Measurements from ENCODE around the gene KLHL29. TPM values are rescaled to one million over a fixed set of nuclear protein-coding genes. Genes with fewer than 3 reads are reported as not detected.

The KLHL29 gene
- total RNA-seq, 1 donor: 1.0 TPM

GRCh38 chr2:23751747-23752265 is 366.8 kb downstream of the KLHL29 start:
- no peaks in the 10 kb centered on the region for H3K9me3 ChIP-seq (ENCODE audit: low read depth, low read length)
- no peak overlapping the region for H3K4me3 ChIP-seq (ENCODE audit: low read length)
- H3K4me1 ChIP-seq (ENCODE audit: insufficient read depth, low read length): no peaks in the 10 kb centered on the region
- no peaks in the 10 kb centered on the region for H3K27me3 ChIP-seq (ENCODE audit: insufficient read depth, low read length)

DNA sequence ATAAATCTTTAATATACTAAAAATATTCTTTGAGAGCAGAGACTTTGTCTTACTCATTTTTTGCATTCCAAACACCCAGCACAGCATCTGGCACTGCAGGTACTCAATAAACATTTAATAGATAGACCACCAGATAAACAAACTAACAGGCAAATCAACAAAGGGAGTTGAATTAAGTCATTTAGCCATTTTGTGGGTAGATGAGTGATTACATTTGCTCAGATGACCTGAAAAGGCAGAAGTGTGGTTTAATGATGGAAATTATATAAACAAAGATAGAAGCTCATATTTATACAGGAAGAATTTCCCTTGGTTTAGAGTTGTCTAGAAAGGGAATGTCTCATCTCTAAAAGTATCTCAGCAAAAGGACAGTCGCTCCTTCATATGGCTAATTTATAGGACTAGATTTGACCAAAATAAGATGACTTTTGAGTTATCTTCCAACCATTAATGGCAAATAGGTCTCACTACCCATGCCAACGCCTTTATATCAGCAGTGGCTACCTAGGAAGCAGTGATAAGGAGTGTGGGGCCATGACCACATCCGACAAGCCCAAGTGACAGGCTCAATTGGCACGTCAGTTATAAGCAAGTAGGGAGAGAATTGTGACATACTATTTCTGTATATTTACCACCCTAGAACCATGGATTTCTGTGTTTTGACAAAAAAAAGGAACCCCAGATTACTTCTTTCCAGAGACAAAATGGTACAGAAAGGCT is 368.5 kb downstream of the KLHL29 start:
- Histone ChIP-seq H3K9me3 (ENCODE audit: low read depth, low read length) (no peaks in the 10 kb centered on the region), H3K4me1 (ENCODE audit: insufficient read depth, low read length) (no peaks in the 10 kb centered on the region), H3K4me3 (ENCODE audit: low read length) (no peak overlapping the region), H3K27me3 (ENCODE audit: insufficient read depth, low read length) (no peaks in the 10 kb centered on the region)

DNA sequence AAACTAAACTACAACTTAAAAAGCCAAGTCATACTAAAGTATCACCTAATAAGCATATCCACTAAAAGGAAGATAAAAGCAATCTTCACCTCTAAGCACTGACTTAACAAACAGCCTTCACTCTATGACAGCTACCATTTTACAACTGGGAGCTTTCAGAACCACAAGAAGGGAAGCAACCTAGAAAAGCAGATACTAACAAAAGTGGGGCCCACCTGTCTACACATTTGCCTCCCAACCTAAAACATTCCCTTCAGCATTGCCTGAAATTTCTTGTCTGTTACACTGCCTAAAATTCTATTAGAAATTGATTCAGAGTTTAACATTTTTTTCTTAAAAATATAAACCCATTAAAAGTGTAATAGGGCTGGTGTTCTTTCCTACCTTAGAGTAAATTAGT is 370.0 kb downstream of the KLHL29 start:
- H3K9me3 ChIP-seq (ENCODE audit: low read depth, low read length): no peaks in the 10 kb centered on the region
- H3K4me1 ChIP-seq (ENCODE audit: insufficient read depth, low read length): no peaks in the 10 kb centered on the region
- H3K27me3 ChIP-seq (ENCODE audit: insufficient read depth, low read length): no peaks in the 10 kb centered on the region
- no peak overlapping the region for H3K4me3 ChIP-seq (ENCODE audit: low read length)

- peaks cover 5% of the 10 kb centered on the region for H3K4me1 ChIP-seq (ENCODE audit: insufficient read depth, low read length)
- no peaks in the 10 kb centered on the region for H3K27me3 ChIP-seq (ENCODE audit: insufficient read depth, low read length)
- H3K4me3 ChIP-seq (ENCODE audit: low read length): no peak overlapping the region
- H3K9me3 ChIP-seq (ENCODE audit: low read depth, low read length): no peaks in the 10 kb centered on the region
Measured at GRCh38 chr2:23756593-23757292, 371.8 kb downstream of the KLHL29 start.

GRCh38 chr2:23757686-23758433 is 372.9 kb downstream of the KLHL29 start:
- Histone ChIP-seq H3K9me3 (ENCODE audit: low read depth, low read length) (no peaks in the 10 kb centered on the region), H3K4me1 (ENCODE audit: insufficient read depth, low read length) (peaks cover 6% of the 10 kb centered on the region)

More at GRCh38 chr2:23757686-23758433, 372.9 kb downstream of the KLHL29 start:
- Histone ChIP-seq H3K27me3 (ENCODE audit: insufficient read depth, low read length) (no peaks in the 10 kb centered on the region), H3K4me3 (ENCODE audit: low read length) (no peak overlapping the region)
